Endothelial cell (in vitro differentiated cells): ENCODE measurements around the gene LUC7L3. TPM values are rescaled to one million over a fixed set of nuclear protein-coding genes. Genes with fewer than 3 reads are reported as not detected.

Experiments
- DNase-seq: peaks from one replicate; pipeline ENCODE4 v3.0.0; 2021; ENCODE audit warnings: low spot score
- H3K27ac Mint-ChIP-seq: one replicate; pipeline ENCODE4 v1.8.0; 2021; ENCODE audit warnings: mixed read lengths, inconsistent platforms; ENCODE audit not compliant: unreplicated experiment
- H3K27me3 Mint-ChIP-seq: one replicate; pipeline ENCODE4 v1.8.0; 2021; ENCODE audit warnings: mild to moderate bottlenecking, moderate library complexity, mixed read lengths, inconsistent platforms; ENCODE audit not compliant: unreplicated experiment
- H3K36me3 Mint-ChIP-seq: one replicate; pipeline ENCODE4 v1.8.0; 2021; ENCODE audit warnings: mild to moderate bottlenecking, low read depth, mixed read lengths, inconsistent platforms; ENCODE audit not compliant: unreplicated experiment
- H3K4me1 Mint-ChIP-seq: one replicate; pipeline ENCODE4 v1.8.0; 2021; ENCODE audit warnings: mild to moderate bottlenecking, mixed read lengths, inconsistent platforms; ENCODE audit not compliant: unreplicated experiment
- H3K4me3 Mint-ChIP-seq: one replicate; pipeline ENCODE4 v1.8.0; 2021; ENCODE audit warnings: mild to moderate bottlenecking, mixed read lengths, inconsistent platforms; ENCODE audit not compliant: unreplicated experiment
- H3K9me3 Mint-ChIP-seq: one replicate; pipeline ENCODE4 v1.8.0; 2021; ENCODE audit warnings: mixed read lengths, inconsistent platforms; ENCODE audit not compliant: unreplicated experiment
- CTCF ChIP-seq: fragments of 200-600 bp; sonication (generic); IDR thresholded peaks from one replicate; pipeline ENCODE4 v1.5.0; 2021; ENCODE audit warnings: antibody characterized with exemption; ENCODE audit not compliant: unreplicated experiment
- total RNA-seq: library from RNA; stranded (reverse); fragmentation: NEBNext Ultra II Directional; extraction: Animal tissue kit (Norgen Biotek cat#: 25700); gene quantifications from one replicate; pipeline ENCODE4 v1.2.1, GENCODE V29; 2021; ENCODE audit not compliant: unreplicated experiment

The LUC7L3 gene
- total RNA-seq, 1 donor from 2014 or later: 94.1 TPM

GRCh38 chr17:50765454-50766221 is 46.2 kb downstream of the LUC7L3 start:
- TF ChIP-seq CTCF: no peak
- no peak for DNase-seq
- Mint-ChIP-seq H3K27ac (no peak overlapping the region), H3K9me3 (no peaks in the 10 kb centered on the region), H3K36me3 (no peaks in the 10 kb centered on the region), H3K27me3 (peaks cover 4% of the 10 kb centered on the region), H3K4me3 (no peak overlapping the region), H3K4me1 (peaks cover 27% of the 10 kb centered on the region)

- Mint-ChIP-seq H3K27ac (no peak overlapping the region), H3K4me1 (peaks cover 27% of the 10 kb centered on the region), H3K4me3 (no peak overlapping the region), H3K9me3 (no peaks in the 10 kb centered on the region), H3K36me3 (no peaks in the 10 kb centered on the region), H3K27me3 (peaks cover 6% of the 10 kb centered on the region)
- no peak for DNase-seq
- TF ChIP-seq CTCF: no peak
Measured at GRCh38 chr17:50766222-50767023, 47.0 kb downstream of the LUC7L3 start.

- no peak overlapping the region for H3K27ac Mint-ChIP-seq
- peaks cover 6% of the 10 kb centered on the region for H3K27me3 Mint-ChIP-seq
- no peaks in the 10 kb centered on the region for H3K36me3 Mint-ChIP-seq
- H3K9me3 Mint-ChIP-seq: no peaks in the 10 kb centered on the region
- H3K4me1 Mint-ChIP-seq: peaks cover 27% of the 10 kb centered on the region
- no peak for DNase-seq
- no peak for TF ChIP-seq CTCF
- H3K4me3 Mint-ChIP-seq: no peak overlapping the region
Measured at GRCh38 chr17:50767030-50767429, 47.6 kb downstream of the LUC7L3 start.

GRCh38 chr17:50767446-50767845 is 48.0 kb downstream of the LUC7L3 start, which contains the start of gene ANKRD40CL:
Gene ANKRD40CL (minus strand): TSS chr17:50767518. CDS start chr17:50766913, 605 bp downstream.
- Mint-ChIP-seq H3K36me3 (no peaks in the 10 kb centered on the region), H3K4me3 (no peak within 1 kb of the TSS), H3K9me3 (no peaks in the 10 kb centered on the region), H3K4me1 (peaks cover 31% of the 10 kb centered on the region), H3K27me3 (peaks cover 6% of the 10 kb centered on the region), H3K27ac (no peak within 1 kb of the TSS)
- no peak for DNase-seq
- TF ChIP-seq CTCF: no peak
